Measurements from ENCODE around the gene SLBP.
A peak's percentile ranks its signal among the peaks of the same experiment; 100 is the strongest.

The SLBP gene

DNA sequence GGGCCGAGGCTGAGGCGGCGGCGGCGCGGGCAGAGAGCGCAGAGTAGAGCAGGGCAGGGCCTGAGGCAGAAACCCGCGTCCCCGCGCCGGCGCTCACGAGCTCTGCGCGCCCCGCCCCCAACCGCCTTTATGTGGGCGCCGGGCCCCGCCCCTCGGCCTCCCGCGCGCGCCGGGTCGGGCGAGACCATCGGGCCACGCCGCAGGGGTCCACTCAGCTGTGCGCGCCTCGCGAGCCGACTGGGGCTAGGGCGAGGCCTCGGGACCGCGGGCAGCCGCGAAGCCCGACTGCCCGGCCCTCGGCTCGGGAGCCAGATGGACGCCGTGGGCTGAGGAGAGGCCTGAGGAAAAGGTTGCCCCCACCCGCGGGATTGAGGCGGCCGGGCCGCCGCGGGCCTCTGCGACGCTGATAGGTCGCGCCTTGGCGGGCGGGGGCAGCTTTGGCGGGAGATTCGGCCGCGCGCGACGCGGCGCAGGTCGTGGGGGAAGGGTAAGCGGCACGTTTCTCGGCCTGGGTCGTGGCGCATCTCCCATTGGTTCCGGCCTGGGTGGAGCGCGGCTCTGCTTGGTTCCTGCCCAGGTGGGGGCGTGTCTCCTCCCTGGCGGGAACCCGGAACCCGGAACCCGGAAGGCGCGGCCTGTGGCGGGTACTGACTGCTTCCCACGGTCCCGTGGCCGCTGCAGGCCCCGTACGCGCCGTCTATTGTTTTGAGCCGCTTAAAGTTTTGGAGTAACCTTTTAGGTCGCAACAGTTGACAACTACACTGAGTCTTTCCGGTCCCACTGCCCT, at the start of gene SLBP:
Gene SLBP, minus strand, starts transcription at position 104 of the 787 bp plus-strand sequence. CDS start 131 bp downstream, outside the sequence.
- H3K4me3 ChIP-seq (ENCODE audit: low read length): peak within 1 kb of the TSS; percentile 97
- TF ChIP-seq CTCF (conservative IDR thresholded peaks at IDR 0.05; ENCODE audit: low read length): no peak
- peak; percentile 88 for DNase-seq (ENCODE audit: low read depth)

GRCh38 chr4:1761130-1761689, 49.1 kb upstream of the SLBP start:
- H3K4me3 ChIP-seq (ENCODE audit: low read length): no peak overlapping the region
- TF ChIP-seq CTCF (conservative IDR thresholded peaks at IDR 0.05; ENCODE audit: low read length): no peak
- no peak for DNase-seq (ENCODE audit: low read depth)

DNA sequence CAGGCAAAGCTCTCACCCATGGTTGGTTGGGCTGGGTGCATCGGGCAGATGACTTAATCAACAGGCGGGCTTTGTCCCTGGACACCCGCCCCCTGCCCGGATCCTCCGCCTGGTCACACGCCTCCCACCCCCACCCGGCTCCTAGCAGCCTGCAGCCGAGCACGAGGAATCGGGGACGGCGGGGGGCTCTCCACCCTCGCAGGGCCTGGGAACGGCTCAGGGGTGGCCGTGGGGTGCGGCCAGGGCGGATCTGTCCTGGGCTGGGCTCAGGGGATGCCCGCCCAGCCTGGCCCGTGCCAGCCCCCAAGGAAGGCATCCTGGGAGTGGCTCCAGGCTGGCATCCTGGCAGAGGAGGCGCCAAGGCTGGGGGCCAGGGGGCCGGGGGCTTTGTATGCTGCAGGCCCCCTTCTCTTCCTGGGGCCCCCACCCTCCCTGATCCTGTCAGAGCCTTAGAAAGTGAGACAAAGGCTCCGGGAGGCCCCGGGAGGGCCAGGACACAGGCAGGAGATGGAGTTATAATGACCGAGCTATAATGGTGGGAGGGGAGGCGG, 48.5 kb upstream of the SLBP start:
- H3K4me3 ChIP-seq (ENCODE audit: low read length): no peak overlapping the region
- no peak for DNase-seq (ENCODE audit: low read depth)
- no peak for TF ChIP-seq CTCF (conservative IDR thresholded peaks at IDR 0.05; ENCODE audit: low read length)

GRCh38 chr4:1759818-1760223, 47.7 kb upstream of the SLBP start:
- no peak for DNase-seq (ENCODE audit: low read depth)
- TF ChIP-seq CTCF (conservative IDR thresholded peaks at IDR 0.05; ENCODE audit: low read length): no peak
- no peak overlapping the region for H3K4me3 ChIP-seq (ENCODE audit: low read length)

DNA sequence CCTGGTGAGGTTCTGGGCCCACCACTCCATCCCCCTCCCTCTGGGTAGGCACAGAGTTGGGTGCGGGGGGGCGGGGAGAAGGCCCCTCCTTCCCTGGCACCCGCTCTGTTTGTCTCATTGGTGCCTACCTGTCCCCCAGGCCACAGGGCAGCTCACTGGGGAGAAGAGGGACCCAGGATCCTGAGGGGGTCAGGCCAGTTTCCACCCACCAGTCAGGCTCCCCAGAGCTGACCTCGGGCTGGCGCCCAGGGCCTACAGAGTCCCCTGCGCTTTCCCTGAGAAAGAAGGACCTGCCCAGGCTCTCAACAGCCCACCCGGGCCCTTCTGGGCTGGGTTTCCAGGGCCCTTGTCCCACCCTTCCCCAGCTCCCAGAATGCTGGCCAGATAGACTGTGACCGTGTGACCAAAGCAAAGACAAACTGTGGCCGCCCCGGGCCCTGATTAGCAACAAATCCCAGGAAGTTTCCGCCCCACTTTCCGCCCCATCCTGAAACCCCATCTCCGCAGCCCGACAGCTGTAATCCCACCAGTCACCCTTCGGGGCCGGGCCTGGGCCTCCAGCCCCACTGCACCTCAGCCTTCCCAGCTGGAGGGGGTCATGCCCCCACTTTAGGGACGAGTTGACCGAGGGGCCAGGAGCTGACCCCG, 47.2 kb upstream of the SLBP start:
- TF ChIP-seq CTCF (conservative IDR thresholded peaks at IDR 0.05; ENCODE audit: low read length): no peak
- no peak overlapping the region for H3K4me3 ChIP-seq (ENCODE audit: low read length)
- no peak for DNase-seq (ENCODE audit: low read depth)

- no peak for DNase-seq (ENCODE audit: low read depth)
- H3K4me3 ChIP-seq (ENCODE audit: low read length): no peak overlapping the region
- TF ChIP-seq CTCF (conservative IDR thresholded peaks at IDR 0.05; ENCODE audit: low read length): no peak
Observed at GRCh38 chr4:1758306-1759121, 46.4 kb upstream of the SLBP start.
